CD4-positive, alpha-beta T cell treated with Interleukin-10 for 1 hour (primary cell): Measurements from ENCODE around the gene FBXO48.
A peak's percentile ranks its signal among the peaks of the same experiment; 100 is the strongest.
"Not testable (repeated sequence)": the region's sequence is repeated elsewhere in the genome, so short reads cannot be mapped to it uniquely, and the experiment has no call there.

Experiments
- DNase-seq: peaks from one replicate; pipeline ENCODE4 v3.0.0-alpha.2; 2020

The FBXO48 gene, protein sequence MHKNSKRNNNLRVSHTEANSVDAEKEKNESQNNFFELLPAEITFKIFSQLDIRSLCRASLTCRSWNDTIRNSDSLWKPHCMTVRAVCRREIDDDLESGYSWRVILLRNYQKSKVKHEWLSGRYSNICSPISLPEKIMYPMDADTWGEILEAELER

DNA sequence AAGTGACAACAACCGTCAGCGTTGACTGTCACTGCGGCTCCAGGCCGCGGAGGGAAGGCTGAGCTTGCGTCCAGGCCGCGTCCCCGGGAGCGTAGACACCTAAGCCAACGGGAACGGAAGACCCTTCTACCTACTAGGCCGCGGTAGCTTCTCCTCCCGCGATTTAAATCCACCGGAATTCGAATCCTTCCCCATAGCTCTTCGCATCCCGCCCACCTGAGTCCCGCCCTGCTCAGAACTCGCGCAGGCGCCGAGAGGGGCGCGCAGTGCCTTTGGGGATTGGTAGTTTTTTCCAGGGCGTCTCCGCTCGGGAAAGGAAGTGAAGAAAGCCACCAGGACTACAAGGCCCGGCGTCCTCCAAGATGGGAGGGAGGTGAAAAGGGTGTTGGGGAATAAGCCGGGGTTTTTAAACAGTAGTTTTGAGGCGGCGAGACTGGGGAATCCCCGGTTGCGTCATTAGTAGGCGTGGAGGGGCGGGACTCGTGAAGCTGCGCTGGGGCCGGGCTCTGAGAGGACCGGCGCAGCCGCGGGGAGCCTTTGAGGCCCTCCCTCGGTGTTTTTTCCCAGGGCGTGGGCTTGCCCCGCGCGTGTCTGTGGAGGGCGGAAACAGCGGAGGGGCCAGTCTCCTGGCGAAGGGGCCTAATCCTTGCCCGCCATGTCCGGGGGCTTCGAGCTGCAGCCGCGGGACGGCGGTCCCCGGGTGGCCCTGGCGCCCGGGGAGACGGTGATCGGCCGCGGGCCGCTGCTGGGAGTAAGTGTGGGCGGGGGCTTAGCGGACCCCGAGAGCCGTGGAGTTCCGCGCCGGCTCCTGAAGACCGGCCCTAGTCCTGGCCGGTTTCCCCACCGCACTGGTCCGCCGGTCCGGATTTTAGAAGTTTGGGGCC, at the start of gene FBXO48, which contains the start of gene APLF:
Gene FBXO48 (minus strand): TSS at position 218 of the 884 bp plus-strand sequence. CDS start 2,149 bp downstream, outside the sequence.
Gene APLF (plus strand): TSS at position 509 of the 884 bp plus-strand sequence. CDS start 147 bp downstream, at position 656.
- peak; percentile 99 for DNase-seq

DNA sequence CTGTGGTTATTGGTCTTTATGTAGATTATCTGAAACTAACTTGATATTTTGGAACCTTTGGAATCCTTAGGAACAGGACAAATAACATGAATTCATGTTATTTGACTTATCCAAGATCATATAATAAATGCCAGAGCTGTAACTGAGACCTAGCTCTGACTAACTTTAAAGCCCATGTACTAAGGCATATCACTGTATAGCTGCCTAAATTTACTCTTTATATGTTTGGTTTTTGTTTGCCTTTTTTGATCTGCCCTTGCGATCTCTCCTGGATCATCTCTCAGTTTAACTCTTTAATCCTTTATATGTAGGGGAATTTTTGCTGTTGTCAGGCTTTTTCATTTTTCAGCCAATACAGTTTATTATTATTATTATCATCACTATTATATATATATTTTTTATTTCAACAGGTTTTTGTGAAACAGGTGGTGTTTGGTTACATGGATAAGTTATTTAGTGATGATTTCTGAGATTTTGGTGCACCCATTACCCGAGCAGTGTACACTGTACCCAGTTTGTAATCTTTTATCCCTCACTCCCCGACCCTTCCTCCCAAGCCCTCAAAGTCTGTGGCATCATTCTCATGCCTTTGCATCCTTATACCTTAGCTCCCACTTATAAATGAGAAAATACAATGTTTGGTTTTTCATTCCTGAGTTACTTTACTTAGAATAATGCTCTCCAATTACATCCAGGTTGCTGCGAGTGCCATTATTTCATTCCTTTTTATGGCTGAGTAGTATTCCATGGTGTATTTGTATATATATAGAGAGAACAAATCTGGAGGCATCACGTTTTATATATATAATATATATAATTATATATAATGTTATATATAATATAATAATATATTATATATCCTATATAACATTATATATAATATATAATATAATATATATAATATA, 49.2 kb upstream of the FBXO48 start:
- DNase-seq, result no peak

DNA sequence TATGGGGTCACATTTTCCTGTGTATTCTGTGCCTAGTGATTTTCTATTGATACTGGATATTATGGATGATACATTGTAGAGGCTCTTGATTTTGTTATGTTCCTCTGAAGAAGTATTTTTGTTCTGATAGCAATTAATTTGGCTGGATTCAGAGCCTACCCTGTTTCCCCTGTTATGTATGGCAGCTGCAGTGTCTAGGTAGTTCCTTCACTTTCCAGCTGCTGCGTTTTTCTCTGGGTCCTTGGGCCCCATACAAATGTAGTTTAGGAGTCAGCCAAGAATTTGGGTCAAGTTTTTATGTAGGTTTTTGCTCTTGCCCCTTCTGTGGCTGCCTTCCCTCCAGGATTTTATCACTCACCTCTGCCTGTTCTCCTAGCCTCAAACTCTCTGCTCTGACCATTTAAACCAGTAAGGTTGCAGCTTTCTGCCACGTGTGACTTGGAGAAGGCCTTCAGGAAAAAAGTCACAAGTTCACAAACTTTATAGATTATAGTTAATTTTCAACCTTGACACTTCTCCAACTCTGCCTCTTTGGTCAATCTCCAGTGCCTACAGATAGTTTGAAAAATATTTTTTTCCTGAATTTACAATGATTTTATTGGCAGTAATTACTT, 47.3 kb upstream of the FBXO48 start:
- DNase-seq, result no peak

DNA sequence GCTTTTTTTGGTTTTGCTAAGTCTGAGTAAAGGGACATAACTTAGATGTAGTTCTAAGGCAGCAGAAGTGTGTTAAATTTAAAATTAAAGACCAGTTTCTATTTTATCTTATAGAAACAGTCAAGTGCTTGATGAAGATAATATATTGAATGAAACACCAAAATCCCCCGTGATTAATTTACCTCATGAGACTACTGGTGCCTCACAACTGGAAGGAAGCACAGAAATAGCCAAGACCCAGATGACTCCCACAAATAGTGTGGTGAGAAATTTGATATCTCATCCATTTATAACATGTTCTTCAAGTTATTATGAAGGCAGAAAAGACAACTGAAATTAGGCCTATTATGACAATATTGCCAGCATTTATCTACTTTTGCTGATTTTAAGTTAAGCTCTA, 45.9 kb upstream of the FBXO48 start:
- DNase-seq, result no peak

DNA sequence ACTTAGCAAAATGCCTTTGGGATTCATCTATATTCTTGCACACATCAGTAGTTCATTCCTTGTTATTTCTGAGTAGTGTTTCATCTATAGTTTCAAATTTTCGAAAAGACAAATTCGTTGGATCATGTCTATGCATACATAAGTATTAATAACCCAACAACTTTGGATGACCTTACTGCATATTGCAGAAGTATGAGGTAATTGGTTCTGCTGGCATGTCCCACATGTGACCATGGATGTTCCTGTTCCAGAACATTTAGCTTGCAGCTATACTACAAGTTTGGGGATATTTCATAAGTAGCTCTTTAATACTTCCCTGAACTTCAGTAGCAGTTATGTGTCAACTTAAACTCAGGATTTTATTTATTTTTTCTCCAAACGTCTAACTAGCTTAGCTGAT, 45.2 kb upstream of the FBXO48 start:
- DNase-seq, result no peak

DNA sequence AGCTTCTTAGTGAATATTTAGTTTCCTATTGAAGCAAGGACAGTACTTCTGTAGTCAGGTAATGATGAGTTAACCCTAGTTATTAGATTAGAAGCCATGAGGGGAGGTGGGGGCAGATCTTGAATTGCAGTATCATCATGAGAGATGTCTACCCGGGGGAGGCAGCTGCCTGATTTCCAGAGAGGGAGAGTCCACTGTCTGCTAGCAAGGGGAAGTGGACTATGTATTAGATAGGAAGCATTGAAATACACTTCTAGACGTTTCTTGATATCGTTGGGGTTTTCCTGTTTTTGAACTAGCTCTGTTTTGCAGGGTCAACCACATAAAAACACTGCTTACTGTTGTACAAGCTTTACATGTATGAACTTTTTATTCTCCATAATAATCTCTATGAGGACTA, 39.1 kb upstream of the FBXO48 start:
- DNase-seq, result peak; percentile 13

DNA sequence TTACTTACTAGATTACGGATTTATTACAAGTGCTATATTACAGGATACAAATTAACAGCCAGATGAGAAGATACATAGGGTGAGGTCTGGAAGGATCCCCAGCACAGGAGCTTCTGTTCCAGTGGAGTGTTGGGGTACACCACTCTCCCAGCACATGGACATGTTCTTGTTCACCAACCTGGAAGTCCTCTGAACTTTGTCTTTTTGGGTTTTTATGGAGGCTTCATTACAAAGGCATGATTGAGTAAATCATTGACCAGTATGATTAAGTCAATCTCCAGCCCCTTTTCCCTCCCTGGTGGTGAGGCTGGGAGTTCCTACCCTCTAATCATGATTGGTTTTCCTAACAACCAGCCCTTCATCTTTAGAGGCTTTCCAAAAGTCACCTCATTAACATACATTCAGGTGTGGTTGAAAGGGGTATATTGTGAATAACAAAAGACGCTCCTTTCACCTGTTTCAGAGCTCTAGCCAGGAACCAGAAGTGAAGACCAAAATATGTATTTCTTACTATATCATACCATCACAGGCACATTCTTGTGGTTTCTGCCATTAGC, 38.6 kb upstream of the FBXO48 start:
- DNase-seq, result no peak

DNA sequence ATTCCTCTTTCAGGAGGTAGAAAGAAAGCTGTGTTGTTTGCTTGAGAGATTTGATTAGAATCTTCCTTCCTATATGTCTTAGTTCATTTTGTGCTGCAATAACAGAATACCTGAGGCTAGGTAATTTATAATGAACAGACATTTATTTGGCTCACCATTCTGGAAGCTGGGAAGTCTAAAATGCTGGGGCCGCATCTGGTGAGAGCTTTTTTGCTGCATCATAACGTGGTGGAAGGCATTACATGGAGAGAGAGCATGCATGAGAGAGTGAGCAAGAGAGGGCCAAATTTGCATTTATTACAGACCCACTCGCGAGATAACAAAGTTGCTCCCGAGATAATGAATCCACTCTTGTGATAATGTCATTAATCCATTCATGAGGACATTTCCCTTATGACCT, 34.7 kb upstream of the FBXO48 start:
- DNase-seq, result no peak

DNA sequence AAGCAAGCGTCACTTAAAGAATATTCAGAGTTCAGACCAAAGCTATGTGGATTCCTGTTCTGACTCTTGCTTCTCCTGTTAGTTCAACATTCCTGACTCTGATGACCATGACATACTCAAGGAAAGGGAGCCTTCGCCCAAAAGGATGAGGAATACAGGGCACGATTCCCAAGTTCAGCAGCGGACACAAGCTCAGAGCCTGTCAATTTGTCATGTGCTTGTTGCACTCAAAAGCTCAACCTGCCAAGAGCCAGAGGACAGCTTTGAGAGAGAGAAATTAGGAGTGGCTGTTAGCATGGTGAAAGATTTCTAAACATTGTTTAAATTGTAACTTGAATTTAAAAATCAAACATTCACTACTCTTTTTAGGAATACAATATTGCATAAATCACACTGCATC, 33.6 kb upstream of the FBXO48 start:
- no peak for DNase-seq

DNA sequence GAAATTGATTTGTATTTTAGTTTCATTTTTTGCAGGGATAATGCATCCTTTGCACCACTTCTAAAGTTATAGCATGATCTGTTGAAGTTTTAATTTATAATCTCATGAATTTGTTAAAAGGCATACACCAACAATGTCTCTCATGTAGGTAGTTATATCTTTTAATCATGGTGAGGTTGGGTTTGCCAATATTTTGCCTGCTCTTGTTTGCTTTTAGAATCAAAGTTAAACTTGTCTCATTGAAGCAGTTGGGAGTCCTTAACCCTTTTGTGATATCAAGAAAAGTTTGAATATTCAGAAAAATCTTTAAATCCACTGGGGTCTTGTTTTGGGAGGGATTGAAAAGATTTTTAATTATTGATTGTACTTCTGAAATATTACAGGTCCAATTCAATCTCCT, 32.0 kb upstream of the FBXO48 start:
- DNase-seq, result no peak

DNA sequence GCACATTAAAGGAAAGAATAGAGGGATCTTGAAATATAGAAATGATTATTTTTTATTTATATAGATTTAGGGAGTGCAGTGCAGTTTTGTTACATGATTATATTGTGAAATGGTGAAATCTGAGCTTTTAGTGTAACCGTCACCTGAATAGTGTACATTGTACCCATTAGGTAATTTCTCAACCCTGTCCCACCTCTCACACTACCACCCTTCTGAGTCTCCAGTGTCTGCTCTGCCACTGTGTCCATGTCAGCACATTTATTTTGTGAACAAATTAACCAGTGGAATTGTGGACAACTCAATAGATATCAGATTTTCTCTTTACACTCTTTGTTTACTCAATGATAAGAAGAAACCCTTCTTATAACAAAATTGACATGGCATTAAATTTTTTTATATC, 24.5 kb upstream of the FBXO48 start:
- DNase-seq, result no peak

DNA sequence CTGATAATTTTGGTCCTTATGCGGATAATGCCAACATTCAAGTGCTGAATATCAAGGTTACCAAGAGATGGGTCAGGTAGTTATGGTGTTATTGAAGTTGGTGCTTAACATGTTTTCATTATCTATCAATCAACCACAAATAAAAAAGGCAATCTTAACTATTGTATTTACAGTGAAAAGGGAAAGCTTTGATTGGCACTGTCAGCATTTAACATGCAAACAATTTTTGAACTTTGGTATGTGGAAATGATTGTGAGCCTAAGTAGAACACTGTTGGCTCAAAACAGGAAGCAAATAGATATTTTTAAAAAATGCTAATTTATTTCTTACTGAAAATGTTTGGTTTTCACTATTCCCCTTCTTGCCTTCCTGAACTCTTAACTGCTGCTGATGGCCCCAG, 22.2 kb upstream of the FBXO48 start:
- DNase-seq, result no peak

DNA sequence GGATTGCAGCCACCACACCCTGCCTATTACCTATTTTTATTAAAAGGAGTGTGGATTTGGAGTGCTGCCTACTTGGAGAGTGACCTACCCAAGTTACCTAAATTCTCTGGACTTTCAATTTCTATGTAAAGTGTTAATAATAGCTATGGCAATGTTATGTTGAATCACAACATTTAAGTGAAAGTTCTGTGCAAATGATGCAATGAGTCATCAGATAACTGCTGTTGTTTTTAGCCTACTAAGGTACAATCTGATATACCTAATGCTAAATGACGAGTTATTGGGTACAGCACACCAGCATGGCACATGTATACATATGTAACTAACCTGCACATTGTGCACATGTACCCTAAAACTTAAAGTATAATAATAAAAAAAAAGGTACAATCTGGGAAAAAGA, 21.5 kb upstream of the FBXO48 start:
- DNase-seq, result not testable (repeated sequence)

DNA sequence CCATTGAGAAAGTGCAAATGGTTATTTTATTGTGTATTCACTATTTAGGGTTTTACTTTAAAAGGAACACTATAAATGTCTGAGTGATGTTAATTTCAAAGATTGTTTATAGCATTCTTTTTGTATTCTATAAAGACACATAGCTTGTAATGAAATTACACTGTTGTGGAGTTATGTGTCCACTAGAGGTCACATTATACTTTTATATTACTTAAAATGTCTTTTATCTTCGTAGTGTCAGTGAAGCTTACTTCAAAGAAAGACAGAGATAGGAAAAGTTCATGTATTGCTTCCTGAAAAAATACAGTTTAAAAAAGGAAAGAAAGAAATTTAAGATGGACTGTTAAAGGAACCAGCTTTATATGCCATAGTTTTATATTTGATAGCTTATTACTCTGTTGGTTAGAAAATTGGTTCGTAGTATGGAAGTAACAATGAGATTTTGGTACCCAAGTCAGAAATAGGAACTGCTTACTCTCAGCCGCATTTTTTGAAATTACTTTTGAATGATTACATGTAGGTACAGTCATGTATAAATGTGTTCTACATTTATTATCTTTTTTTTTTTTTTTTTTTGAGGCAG, 20.8 kb upstream of the FBXO48 start:
- peak; percentile 48 for DNase-seq

DNA sequence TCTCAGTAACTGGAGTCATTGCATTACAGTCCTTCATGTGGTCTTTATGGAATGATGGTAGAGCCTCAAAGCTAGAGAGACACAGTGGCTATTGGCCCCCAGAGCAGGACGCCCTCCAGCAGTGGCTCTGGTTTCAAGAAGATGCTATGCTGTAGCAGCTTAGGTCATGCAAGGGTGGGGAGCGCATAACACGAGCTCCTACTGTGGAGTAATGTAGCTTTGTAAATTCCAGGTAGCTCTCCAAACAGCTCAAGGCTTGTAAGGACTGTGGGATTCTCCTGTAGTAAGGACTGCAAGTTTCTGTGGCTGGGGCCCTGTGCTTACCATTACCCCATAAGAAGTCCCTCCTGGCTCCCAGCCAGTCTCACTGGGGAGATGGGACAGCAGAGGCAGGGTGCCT, 15.9 kb upstream of the FBXO48 start:
- DNase-seq, result no peak

DNA sequence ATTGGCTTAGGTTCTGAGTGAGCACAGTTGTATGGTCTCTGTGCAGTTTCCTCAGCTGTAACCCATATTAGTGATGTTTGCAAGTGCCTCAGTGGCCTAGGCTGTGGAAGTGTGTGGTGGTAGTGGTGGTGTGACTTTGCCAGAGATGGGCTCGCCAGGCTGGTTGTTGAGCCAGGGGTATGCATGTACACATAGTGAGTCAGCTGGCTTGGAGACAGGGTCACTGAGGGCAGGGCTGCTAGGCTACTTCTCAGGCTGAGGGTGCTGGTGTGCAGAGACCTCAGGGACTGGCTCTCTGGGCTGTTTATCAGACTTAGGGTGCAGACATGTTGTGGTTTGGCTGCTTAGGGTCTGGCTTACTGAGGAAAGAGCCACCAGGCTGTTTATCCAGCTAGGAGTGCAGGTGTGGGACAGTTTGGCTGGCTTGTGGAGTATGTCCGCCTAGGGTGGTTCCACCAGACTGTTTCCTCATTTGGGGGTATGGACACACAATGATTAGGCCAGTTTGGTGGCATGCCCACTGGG, 15.3 kb upstream of the FBXO48 start:
- no peak for DNase-seq

DNA sequence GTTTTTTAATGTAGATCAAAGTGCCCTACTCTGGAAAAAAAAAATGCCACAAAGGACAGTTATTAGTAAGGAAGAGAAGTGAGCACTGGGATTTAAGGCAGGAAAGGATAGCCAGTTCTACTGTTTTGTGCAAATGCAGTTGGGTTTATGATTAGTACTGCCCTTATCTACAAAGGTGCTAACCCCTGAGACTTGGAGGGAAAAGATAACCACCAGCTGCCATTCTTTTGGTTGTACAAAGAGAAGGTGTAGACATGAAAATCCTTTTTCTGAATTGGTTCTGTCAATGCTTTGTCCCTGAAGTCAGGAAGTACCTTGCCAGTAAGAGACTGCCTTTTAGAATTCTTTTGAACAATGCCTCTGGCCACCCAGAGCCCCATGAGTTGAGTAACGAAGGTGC, 11.6 kb upstream of the FBXO48 start:
- no peak for DNase-seq

DNA sequence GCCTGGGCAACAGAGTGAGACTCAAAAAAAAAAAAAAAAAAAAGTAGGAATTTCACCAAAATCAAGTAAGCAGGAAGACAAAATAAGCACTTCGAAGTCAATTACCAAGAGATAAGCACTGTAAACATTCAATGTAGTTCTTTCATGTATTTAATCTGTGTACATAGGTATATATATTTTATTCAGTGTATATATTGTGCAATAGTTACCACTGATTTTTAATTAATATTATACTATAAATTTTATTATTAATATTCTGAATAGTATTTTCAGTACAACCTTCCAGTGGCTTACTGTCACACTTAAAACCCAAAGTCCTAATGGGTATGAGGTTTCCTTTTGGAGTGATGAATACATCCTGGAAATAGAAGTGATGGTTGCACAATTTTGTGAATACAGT, 9.4 kb upstream of the FBXO48 start:
- no peak for DNase-seq

DNA sequence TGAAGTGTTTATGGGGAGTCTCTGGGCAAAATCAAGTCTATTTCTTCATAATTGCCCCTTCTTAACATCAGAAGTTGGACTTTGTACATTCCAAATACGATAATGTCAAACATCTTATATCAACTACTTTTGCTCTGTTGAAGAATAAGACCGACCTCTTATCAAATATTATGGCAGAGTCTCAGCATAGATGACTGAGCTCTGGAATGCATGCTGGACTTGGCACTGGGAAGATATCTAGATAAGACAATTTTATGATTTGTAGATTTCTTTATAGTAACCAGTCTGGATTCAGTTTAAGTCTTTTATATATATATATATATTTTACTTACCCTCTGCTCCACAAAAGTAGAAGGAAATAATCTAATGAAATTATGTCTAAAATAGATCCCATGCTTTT, 8.5 kb upstream of the FBXO48 start:
- DNase-seq, result no peak

DNA sequence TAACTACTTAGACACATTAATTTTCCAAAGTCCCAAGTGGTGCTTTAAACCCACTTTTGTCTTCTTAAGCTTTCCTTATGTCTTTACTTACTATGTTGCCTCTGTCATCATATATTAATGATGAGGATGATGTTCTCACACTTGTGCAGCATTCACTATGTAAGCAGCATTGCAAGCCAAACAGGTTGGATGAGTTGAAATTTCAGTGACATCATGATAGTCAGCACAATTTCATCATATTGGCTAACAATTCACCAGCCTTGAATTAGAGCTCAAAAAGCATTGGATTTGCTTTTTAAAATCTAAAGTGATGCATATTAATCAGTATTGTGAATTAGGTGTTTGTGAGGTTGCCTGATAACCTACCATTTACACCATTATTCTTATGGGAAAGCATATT, 8.0 kb upstream of the FBXO48 start:
- no peak for DNase-seq

DNA sequence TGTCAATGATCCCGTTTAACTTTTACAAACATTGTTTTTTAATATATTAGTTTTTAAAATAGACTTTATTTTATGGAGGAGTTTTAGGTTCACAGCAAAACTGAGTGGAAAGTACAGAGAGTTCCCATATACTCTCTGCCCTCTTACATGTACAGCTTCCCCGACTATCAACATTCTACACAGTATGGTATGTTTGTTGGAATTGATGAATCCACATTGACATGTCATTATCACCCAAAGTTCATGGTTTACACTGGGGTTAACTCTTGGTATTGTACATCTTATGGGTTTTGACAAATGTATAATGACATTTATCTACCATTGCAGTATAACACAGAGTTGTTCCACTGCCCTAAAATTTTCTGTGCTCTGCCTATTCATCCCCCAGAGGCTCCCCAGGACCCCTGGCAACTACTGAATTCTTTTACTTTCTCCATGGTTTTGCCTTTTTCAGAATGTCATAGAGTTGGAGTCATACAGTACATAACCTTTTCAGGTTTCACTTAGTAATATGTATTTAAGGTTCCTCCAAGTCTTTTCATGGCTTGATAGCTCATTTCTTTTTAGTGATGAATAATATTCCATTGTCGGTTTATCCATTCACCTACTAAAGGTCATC, 5.8 kb upstream of the FBXO48 start:
- no peak for DNase-seq

DNA sequence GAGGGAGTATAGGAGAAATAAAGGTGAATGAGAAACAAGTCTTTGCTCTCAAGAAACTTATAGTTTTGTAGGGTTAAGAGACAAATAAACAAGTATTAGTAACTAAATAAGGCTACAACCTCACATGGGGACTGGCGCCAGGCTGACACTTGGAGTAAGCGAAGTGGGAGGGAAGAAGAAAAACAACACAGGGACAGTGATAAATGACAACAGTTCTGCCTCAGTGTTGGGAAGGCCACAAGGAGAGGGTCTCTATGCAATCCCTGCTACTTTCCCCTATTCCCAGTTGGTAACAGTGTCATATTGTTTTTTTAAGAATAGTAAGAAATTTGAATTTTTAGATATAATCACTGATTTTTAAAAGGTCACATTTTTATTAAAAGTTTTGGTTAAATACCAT, 4.3 kb upstream of the FBXO48 start:
- DNase-seq, result no peak
